ENCODE data around the gene PIP4P1. TPM values are rescaled to one million over a fixed set of nuclear protein-coding genes. Genes with fewer than 3 reads are reported as not detected.

The PIP4P1 gene
- total and polyA plus RNA-seq, 2 experiments from 2014 or later: 20.9 to 26.4 TPM

- no peak overlapping the region for H3K4me3 Mint-ChIP-seq
- no peak overlapping the region for H3K4me2 ChIP-seq
- no peak for TF ChIP-seq REST (IDR thresholded peaks at IDR 0.05; ENCODE audit: unreplicated experiment)
- no peak for TF ChIP-seq CTCF (conservative IDR thresholded peaks at IDR 0.05; ENCODE audit: low read depth in 2 of 2)
- TF ChIP-seq EZH2phosphoT487 (IDR thresholded peaks at IDR 0.05; ENCODE audit: unreplicated experiment): no peak
- no peak for TF ChIP-seq CREB1 (CRISPR knock-in tag; IDR thresholded peaks at IDR 0.05; ENCODE audit: low read depth)
- TF ChIP-seq ZNF462 (CRISPR knock-in tag; IDR thresholded peaks at IDR 0.05): no peak
- TF ChIP-seq ZNF331 (CRISPR knock-in tag; IDR thresholded peaks at IDR 0.05; ENCODE audit: low read depth): no peak
- TF ChIP-seq POLR2AphosphoS5 (IDR thresholded peaks at IDR 0.05; ENCODE audit: low read depth): no peak
- H2AFZ ChIP-seq: peak overlapping the region; percentile 56; the same call in 1 of the 2 replicates
- H3F3A ChIP-seq (replicated peaks; ENCODE audit: low read depth): 0 out of 2 replicates have a peak, but pooled peaks cover 9% of the 10 kb centered on the region
- no peak overlapping the region for H3K27ac ChIP-seq (ENCODE audit: low read depth)
- H3K36me3 Mint-ChIP-seq (ENCODE audit: low read depth): no peaks in the 10 kb centered on the region
- DNase-seq (ENCODE audit: low spot score) (no peak), ATAC-seq (no peak)
- H3K4me1 ChIP-seq (ENCODE audit: insufficient read depth): peaks cover 20% of the 10 kb centered on the region
- H3K79me2 ChIP-seq (replicated peaks; ENCODE audit: insufficient read depth): no peaks in the 10 kb centered on the region
- H3K36me3 ChIP-seq (ENCODE audit: insufficient read depth): no peaks in the 10 kb centered on the region
- H3K27me3 ChIP-seq (ENCODE audit: insufficient read depth): peaks cover 4% of the 10 kb centered on the region; the same call in 1 of the 2 replicates
- no peak overlapping the region for H3K4me3 ChIP-seq
- peaks cover 6% of the 10 kb centered on the region for H3K27me3 Mint-ChIP-seq (ENCODE audit: insufficient read depth, low read depth, poor library complexity)
- no peaks in the 10 kb centered on the region for H3K9me3 Mint-ChIP-seq
- H4K20me1 ChIP-seq (replicated peaks; ENCODE audit: insufficient read depth): no peaks in the 10 kb centered on the region
- peaks cover 22% of the 10 kb centered on the region for H3K4me1 Mint-ChIP-seq
- no peak overlapping the region for H3K27ac Mint-ChIP-seq
- no peaks in the 10 kb centered on the region for H3K9me2 ChIP-seq (ENCODE audit: insufficient read depth)
These were observed 41.8 kb downstream of the PIP4P1 start for GRCh38 chr14:20419419-20419818.

Measured in GM23338 (cell line).